ENCODE results near the gene GMCL2. TPM values are rescaled to one million over a fixed set of nuclear protein-coding genes. Genes with fewer than 3 reads are reported as not detected.

The GMCL2 gene
- polyA plus RNA-seq, 1 donor from 2014 or later: not detected

- Histone ChIP-seq H3K36me3 (ENCODE audit: insufficient read depth, low read length) (peaks cover 6% of the 10 kb centered on the region), H3K79me2 (replicated peaks; ENCODE audit: insufficient read depth, low read length) (no peaks in the 10 kb centered on the region), H3F3A (ENCODE audit: insufficient read depth, low read length, poor library complexity, severe bottlenecking) (no peaks in the 10 kb centered on the region), H3K9me3 (ENCODE audit: low read length) (no peaks in the 10 kb centered on the region), H2AFZ (ENCODE audit: low read depth, low read length) (no peak overlapping the region), H3K9ac (ENCODE audit: low read length) (no peak overlapping the region), H3K9me2 (ENCODE audit: insufficient read depth, low read length) (no peaks in the 10 kb centered on the region), H3K4me3 (ENCODE audit: low read length) (no peak overlapping the region), H3K27ac (ENCODE audit: low read length) (no peak overlapping the region), H3K27me3 (ENCODE audit: insufficient read depth, low read depth, low read length) (no peaks in the 10 kb centered on the region), H4K20me1 (ENCODE audit: insufficient read depth) (no peaks in the 10 kb centered on the region), H3K4me2 (ENCODE audit: low read length) (no peak overlapping the region)
- TF ChIP-seq MXI1 (conservative IDR thresholded peaks at IDR 0.05; ENCODE audit: poor library complexity, severe bottlenecking): no peak
- TF ChIP-seq SMC3 (conservative IDR thresholded peaks at IDR 0.05; ENCODE audit: poor library complexity): no peak
- TF ChIP-seq TAF1 (IDR thresholded peaks at IDR 0.05; ENCODE audit: low read depth): no peak
- no peak for TF ChIP-seq CTCF (IDR thresholded peaks at IDR 0.05; ENCODE audit: poor library complexity, severe bottlenecking)
- no peak for TF ChIP-seq REST (IDR thresholded peaks at IDR 0.05; ENCODE audit: borderline replicate concordance)
- TF ChIP-seq EP300 (conservative IDR thresholded peaks at IDR 0.05; ENCODE audit: poor library complexity, severe bottlenecking): no peak
- no peak for TF ChIP-seq POLR2AphosphoS5 (IDR thresholded peaks at IDR 0.05)
- no peak for TF ChIP-seq EZH2 (IDR thresholded peaks at IDR 0.05; ENCODE audit: borderline replicate concordance, insufficient read depth, low read length, poor library complexity, severe bottlenecking)
- TF ChIP-seq RAD21 (conservative IDR thresholded peaks at IDR 0.05): no peak
Observed at GRCh38 chr5:178218237-178218776, 31.1 kb upstream of the GMCL2 start.

GRCh38 chr5:178216779-178217178 lies 29.6 kb upstream of the GMCL2 start:
- H3K9ac ChIP-seq (ENCODE audit: low read length): no peak overlapping the region
- H3K4me3 ChIP-seq (ENCODE audit: low read length): no peak overlapping the region
- no peaks in the 10 kb centered on the region for H3K9me3 ChIP-seq (ENCODE audit: low read length)
- H3K27me3 ChIP-seq (ENCODE audit: insufficient read depth, low read depth, low read length): no peaks in the 10 kb centered on the region
- no peak overlapping the region for H2AFZ ChIP-seq (ENCODE audit: low read depth, low read length)
- H3K9me2 ChIP-seq (ENCODE audit: insufficient read depth, low read length): no peaks in the 10 kb centered on the region
- no peak overlapping the region for H3K4me2 ChIP-seq (ENCODE audit: low read length)
- no peaks in the 10 kb centered on the region for H3F3A ChIP-seq (ENCODE audit: insufficient read depth, low read length, poor library complexity, severe bottlenecking)
- H4K20me1 ChIP-seq (ENCODE audit: insufficient read depth): no peaks in the 10 kb centered on the region
- H3K79me2 ChIP-seq (replicated peaks; ENCODE audit: insufficient read depth, low read length): no peaks in the 10 kb centered on the region
- TF ChIP-seq REST (IDR thresholded peaks at IDR 0.05; ENCODE audit: borderline replicate concordance) (no peak), EZH2 (IDR thresholded peaks at IDR 0.05; ENCODE audit: borderline replicate concordance, insufficient read depth, low read length, poor library complexity, severe bottlenecking) (no peak), POLR2AphosphoS5 (IDR thresholded peaks at IDR 0.05) (no peak), RAD21 (conservative IDR thresholded peaks at IDR 0.05) (no peak), SMC3 (conservative IDR thresholded peaks at IDR 0.05; ENCODE audit: poor library complexity) (no peak), MXI1 (conservative IDR thresholded peaks at IDR 0.05; ENCODE audit: poor library complexity, severe bottlenecking) (no peak), CTCF (IDR thresholded peaks at IDR 0.05; ENCODE audit: poor library complexity, severe bottlenecking) (no peak)
- peaks cover 10% of the 10 kb centered on the region for H3K36me3 ChIP-seq (ENCODE audit: insufficient read depth, low read length)
- H3K27ac ChIP-seq (ENCODE audit: low read length): no peak overlapping the region
